GM21786 (cell line): ENCODE data around the gene SCN8A.

Experiments used
- ATAC-seq: cut with Tn5 transposase; IDR thresholded peaks from one replicate; pipeline ENCODE4 v1.9.1; 2021; ENCODE audit not compliant: unreplicated experiment

The SCN8A gene

DNA sequence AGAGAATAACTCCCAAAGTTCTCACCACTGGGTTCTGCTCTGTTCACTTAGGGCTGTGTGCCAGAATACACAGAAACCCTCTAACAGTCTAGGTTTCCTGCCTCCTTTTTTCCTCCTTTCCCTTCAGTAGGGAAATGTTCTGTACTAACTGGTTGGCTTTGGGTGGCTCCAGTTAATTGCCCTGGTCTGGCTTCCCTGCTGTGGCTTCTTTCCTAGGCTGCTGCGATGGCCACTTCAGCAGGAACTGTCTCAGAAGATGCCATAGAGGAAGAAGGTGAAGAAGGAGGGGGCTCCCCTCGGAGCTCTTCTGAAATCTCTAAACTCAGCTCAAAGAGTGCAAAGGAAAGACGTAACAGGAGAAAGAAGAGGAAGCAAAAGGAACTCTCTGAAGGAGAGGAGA, 115.2 kb downstream of the SCN8A start:
- ATAC-seq: no peak

DNA sequence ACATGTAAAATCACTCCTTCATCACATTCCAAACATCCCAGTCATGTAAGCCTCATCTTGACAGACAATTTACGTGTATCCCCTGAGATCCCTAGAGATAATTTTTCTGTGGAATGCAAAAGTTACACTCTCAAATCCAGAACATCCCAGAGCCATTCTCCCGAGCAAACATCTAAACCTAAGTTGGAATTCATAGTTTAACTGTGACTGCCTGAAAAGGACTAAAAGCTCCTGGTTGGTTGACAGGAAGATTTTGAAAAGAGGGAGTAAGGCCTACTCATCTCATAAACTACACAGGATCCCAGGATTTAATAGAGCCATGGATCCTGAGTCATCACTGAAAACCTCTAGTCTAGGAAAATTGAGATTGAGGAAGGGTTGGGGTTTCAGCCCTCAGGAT, 123.6 kb downstream of the SCN8A start:
- ATAC-seq: no peak

- no peak for ATAC-seq
Observed at GRCh38 chr12:51717326-51717925, 126.4 kb downstream of the SCN8A start.

DNA sequence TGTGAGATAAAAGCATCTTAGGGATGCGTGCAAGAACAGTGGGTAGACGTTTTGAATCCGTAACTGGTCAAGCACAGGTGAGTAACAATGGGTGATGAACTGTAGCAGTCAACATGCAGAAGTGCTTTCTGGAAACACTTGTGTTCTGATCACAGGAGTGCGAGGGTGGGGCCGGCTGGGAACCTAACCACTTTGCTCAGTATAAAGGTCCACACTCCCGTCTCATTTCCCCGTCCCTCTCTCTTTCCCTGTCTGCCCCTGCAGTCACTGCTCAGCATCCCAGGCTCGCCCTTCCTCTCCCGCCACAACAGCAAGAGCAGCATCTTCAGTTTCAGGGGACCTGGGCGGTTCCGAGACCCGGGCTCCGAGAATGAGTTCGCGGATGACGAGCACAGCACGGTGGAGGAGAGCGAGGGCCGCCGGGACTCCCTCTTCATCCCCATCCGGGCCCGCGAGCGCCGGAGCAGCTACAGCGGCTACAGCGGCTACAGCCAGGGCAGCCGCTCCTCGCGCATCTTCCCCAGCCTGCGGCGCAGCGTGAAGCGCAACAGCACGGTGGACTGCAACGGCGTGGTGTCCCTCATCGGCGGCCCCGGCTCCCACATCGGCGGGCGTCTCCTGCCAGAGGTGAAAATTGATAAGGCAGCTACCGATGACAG, 130.4 kb downstream of the SCN8A start:
- no peak for ATAC-seq

GRCh38 chr12:51722431-51722830, 131.4 kb downstream of the SCN8A start:
- ATAC-seq: no peak

DNA sequence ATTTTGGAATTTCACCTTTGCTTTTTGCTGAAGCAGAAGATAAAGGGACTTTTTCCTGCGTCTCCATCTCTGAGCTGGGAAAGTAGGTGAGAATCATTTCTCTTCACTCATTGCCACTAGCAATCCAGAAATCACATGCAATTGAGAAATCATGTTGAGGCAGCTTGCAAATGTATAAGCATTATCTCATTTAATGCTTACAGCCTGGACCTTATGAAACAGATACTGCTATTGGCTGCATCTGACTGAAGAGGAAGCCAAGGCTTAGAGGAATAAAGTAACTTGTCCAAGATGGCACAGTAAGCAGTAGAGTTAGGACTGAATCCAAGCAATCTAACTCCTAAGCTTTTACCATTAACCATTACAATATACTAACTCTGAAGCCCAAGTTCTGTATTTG, 135.1 kb downstream of the SCN8A start:
- ATAC-seq: no peak

DNA sequence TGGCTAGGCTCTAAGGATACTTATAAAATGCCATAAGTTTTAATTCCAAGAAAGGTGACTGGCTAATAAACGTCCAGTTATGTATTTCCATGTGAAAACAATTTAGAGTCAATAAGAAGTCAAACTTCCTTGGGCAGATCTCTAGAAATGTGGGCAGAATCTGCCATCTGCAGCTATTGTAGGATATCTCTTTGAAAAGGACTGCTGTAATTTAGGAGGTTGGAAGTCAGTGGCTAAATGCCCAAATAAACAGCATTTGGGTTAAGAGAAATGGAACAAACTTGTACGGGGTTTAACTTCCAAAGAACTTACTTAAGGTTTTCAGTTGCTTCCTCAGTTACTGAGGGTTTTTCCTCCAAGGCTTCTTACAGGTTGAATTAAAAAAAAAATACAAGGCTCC, 135.9 kb downstream of the SCN8A start:
- ATAC-seq: no peak

DNA sequence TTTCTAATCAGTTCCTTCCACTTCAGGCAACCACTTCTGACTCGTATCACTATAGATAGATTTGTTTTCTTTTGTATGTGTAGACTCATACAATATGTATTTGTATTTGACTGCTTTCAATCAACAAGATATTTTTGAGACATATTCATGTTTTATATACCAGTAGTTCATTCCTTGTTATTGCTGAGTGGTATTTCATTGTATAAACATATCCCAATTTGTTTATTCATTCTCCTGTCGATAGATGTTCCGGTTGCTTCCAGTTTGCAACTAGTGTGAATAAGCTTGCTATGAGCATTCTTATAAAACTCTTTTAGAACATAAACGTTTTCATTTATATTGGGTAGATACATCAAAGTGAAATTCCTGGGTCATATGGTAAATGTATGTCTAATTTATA, 138.3 kb downstream of the SCN8A start:
- ATAC-seq: no peak

GRCh38 chr12:51730745-51731144, 139.7 kb downstream of the SCN8A start:
- no peak for ATAC-seq

DNA sequence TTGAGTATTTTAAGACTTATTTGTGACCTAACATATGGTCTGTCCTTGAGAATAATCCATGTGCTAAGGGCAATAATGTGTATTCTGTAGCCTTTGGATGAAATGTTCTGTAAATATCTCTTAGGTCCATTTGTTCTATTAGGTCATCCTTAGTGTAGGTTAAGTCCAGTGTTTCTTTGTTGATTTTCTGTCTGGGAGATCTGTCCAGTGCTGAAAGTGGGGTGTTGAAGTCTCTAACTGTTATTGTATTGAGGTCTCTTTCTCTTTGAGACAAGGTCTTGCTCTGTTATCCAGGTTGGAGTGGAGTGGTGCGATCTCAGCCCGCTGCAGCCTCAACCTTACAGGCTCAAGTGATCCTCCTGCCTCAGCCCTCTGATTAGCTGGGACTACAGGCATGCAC, 149.5 kb downstream of the SCN8A start:
- ATAC-seq: no peak

GRCh38 chr12:51744235-51744634, 153.2 kb downstream of the SCN8A start:
- no peak for ATAC-seq

GRCh38 chr12:51744957-51745356, 153.9 kb downstream of the SCN8A start:
- no peak for ATAC-seq

GRCh38 chr12:51746416-51746815, 155.4 kb downstream of the SCN8A start:
- ATAC-seq: no peak

DNA sequence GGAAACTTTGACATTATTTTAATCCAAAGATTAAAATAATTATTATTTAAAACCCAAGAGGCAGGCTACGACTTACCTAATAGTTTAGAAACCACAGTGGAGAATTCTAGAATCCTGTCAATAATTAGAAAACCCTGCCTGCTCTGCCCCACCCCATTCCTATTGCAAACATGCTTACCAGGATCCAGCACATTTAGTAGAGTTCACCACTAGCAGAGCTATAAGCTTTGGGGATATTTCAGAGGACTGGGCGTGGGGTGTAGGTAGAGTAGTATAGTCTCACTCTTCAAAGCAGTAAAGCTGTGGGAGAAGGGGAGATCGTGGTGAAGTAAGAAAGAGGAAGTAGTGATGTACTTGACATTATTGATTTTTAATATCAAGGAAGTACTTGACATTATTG, 157.2 kb downstream of the SCN8A start:
- ATAC-seq: no peak

DNA sequence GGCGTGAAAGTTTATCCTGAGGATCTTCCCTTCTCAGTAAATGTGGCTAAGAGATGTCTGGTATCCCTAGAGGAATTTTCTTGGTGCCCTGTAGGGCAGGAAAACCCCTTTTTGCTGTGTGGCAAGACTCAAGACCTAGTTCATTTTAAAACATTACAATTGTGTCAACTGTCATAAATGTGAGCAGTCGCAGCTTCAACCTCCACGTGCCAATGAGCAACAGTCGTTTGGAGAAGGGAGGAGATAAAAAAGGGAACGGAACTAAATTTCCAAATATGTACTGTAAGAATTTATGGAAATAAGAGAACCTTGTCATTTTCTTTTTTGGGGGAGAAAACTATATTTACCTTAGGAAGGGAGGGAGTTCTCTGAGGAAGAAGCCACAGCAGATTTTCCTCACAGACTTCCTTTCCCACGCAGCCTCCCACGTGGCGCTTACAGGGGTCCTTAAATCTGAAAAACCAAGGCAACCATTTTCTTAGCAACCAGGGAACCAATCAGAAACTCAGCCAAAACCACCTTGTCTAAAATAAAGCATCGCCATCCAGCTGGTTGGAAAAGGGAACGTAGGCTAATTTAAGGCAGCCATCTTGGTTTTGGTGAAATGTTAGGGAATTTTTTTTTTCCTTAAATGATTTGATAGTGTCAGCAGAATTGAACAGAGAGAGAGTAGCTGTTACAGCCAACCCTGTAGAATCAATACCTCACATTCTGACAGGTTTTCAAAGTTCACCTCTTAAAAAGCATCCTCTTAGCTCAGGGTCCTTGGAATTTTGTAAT, 158.4 kb downstream of the SCN8A start:
- ATAC-seq: no peak

- ATAC-seq: no peak
Observed at GRCh38 chr12:51749986-51750317, 158.9 kb downstream of the SCN8A start.

DNA sequence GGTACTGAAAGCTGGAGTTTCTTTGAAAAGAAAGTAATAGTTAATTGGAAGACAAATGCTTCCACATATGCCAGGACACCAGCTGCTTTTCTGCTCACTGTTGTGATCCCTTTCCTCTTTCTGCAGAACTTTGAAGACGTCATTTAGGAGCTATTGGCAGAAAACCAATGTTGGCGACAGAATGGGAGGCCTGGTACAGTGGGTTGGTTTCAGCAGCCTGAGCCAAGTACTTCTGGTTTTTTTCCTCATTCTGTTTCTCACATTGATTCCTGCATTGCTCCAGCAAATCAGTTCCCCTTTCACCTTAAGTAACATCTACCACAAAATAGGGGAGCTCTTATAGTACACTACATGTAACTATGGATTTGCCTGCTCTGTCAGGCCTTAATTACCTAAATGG, 160.6 kb downstream of the SCN8A start:
- no peak for ATAC-seq

DNA sequence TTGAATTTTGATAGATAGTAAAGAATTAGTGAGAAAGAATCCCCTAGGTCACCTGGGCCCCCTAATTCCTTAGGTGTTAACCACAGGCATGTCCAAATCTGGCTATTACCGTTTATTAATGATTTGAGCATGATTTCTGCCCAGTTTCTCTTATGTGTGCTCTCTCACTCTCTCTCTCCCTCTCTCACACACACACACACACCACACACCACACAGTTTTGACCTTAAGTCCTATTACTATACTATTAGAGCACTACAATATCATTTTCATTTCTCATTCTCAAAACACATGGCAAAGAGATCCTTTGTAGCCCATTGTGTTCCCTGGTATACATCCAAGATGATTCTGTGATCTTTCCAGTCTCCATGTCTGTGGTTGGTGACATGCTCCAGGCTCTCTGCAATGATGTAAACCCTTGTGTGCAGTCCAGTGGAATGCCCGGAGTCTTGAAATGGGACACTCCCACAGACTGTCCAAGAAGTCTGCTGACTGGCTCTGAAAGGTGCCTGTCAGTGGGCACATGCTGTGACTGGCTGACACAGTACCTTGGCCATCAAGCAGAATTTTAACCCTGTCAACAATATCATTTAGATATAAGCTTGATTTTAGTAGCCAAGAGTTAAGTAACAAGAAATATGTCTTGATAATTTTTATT, 161.3 kb downstream of the SCN8A start:
- ATAC-seq: no peak

- no peak for ATAC-seq
Observed at GRCh38 chr12:51753980-51754675, 163.1 kb downstream of the SCN8A start.

DNA sequence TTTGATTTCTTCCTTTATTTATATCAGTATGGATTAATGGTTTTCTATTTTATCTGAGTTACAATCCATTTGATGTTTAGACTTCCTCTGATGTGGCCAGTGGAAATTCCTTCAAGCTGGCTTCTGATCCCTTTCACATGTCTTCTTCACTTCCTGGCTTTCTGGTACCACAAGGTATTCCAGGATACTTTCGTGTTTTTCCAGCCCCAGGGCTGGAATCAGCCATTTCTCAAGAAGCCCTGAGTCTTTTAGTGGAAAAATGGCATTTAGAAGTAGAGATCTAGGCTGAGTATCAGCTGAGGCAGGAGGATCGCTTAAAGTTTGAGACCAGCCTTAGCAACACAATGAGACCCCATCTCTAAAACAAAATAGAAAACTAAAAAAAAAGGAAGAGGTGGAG, 164.2 kb downstream of the SCN8A start:
- no peak for ATAC-seq

DNA sequence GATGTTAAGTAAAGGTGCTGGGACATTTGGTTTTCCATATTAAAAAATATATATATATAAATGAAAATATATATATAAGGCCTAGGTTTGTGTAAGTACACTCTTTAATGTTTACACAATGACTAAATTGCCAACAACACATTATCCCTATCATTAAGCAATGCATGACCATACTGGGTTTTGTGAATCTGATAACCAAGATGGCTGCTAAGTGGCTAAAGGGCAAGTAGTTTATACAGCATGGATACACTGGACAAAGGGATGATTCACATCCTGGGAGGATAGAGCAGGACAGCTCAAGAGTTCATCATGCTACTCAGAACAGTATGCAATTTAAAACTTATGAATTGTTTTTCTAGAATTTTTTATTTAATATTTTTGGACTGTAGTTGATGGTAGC, 168.1 kb downstream of the SCN8A start:
- ATAC-seq: no peak
